GOT3 (cell line): ENCODE data around the gene VPS51.
A peak's percentile ranks its signal among the peaks of the same experiment; 100 is the strongest.

Source experiments
- DNase-seq: peaks from one replicate; lab custom pipeline; 2025; ENCODE audit warnings: mixed read lengths; lab: John Stamatoyannopoulos, UW

The VPS51 gene

DNA sequence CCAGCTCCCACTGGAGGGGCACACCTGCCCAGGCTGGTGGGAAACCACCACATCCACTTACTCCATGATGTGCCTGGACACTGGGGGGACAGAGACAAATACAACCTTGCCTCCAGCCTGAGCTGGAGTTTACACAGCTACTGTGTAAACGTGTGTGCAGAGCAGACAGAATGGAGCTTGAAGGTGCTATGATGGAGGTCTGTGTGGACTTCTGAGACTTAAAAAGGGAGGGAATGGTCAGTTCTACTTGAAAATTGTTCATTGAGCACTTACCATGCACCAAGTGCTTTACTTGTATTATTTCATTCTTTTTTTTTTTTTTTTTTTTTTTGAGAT is 23.4 kb upstream of the VPS51 start:
- no peak for DNase-seq

DNA sequence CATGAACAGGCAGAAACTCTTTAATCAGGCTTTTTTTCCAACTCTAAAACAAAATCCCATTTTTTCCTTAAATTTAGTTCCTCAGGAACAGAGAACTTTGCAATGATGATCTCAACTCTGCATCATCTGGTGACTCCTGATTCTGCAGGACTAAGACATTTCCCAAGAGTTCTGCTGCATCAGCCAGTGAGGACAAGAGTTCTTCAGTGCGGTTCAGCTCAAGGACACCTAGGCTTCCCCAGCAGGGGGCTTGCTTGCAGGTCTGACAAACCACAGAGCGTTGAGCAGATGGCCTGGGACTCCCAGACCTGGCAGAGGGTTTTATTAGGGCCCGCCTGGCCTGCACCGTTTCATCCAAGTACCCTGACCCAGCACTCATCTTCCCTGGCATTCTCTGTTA is 18.6 kb upstream of the VPS51 start:
- no peak for DNase-seq

DNA sequence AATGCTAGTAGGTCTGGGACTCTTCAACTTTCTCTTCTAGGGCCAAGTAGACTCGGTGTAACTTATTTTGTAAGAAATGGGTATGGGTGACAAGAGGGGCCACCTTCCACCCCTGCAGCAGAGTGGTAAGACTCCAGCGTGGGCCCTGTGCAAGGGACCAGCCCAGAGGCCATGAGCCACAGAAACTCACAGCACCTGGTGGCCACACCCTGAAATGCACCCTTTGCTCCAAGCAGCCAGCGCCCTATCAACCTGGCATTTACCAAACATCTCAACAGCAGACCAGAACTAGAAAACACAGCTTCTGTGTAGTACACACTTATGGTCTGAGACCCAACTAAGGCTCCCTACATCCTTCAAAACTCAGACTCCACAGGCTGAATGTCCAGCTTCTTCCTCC is 17.9 kb upstream of the VPS51 start:
- DNase-seq = no peak

DNA sequence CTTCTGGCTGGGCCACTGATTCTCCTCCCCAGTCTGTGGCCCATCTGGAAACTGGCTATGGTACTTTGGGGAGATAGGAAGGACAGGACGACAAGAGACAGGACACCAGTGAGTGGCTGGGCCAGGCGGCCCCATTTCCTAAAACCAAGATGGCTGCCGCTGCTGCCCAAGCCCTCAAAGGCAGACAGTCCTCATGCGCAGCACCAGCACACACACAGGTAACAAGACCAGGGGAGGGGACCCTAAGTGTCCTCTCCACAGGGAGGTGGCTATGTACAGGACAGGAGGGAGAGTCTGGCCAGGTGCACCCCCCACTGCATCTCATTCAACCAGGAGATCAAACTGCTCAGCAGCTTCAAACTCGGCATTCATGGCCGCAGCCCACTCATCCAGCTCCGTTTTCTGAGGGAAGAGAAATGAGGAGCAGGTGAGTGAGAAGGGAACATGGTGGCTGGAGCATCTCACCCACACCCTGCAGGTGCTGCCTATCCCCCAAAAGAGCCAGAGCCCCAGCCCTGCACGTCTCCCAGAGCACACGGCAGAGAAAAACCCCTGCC is 17.1 kb upstream of the VPS51 start:
- no peak for DNase-seq

DNA sequence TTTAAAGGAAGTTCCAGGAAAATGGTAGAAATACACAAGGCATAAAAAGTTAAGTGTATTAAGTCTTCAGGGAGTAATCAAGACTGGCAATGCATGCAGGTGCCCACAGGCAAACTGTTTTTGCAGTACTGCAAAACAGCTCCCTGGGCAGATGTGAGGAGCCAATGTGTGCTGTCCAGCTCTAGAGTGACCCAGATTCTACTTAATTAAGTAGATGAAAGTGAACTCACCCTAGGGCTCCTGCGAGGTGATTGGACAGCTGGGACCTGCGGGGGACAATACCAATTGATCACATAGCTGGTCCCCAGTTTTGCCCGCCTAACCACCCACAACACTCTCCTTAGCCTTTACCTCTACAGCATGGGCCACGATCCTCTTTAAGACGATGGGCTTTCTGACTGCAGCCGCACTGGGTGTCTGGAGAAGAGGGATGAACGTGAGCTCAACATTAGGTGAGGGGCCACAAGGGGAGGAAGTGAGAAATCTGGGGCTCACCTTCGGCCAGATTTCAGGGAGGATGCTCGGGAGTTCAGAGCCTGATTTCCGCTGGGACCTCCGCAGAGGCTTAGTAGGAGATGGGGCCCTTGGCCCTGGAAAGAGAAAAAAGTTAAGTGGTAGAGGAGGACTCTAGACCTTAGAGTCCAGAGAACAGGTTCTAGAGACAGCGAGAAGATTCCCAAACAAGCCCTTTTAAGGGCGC is 12.7 kb upstream of the VPS51 start:
- no peak for DNase-seq

DNA sequence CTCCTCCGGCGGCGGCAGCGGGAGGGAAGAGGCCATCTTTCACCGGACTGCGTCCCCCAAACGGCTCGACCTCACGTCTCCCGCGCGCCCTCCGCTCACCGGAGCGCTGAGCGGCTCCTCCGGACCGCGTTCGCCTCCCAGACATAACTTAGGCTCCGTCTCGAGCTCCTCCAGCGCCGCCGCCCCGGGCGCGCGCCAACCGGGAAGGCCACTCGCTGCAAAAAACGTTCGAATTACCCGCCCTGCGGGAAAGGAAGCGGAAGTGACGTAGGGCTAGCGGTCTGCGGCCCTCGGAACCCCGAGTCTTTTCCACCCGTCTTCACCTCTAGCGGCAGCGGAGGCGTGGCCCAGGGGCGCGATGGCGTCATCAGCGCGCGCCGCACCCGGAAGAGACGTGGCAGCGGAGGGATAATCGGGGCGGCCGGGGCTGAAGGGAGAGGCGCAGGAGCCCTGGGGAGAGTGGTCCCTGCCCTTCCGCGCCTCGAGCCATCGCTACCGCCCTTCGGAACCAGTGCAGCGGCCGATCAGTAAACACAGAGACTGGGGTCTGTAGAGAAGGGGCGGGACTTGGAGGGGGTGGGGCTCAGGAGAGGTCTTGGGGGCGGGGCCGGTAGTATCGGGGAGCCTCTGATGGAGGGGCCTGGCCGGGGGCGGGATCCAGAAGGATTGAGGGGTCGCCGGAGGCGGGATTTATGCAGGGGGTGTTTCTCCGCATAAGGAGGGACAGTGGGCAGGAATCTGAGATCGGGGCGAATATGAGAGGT is 12.0 kb upstream of the VPS51 start, which contains the start of the genes CDCA5 and ZFPL1:
Gene CDCA5, minus strand, starts transcription at position 207 of the 764 bp plus-strand sequence. Its CDS starts 62 bp downstream, at position 145.
Gene ZFPL1, plus strand, starts transcription at position 389 of the 764 bp plus-strand sequence. CDS start 477 bp downstream, outside the sequence.
- peak; percentile 56 for DNase-seq

DNA sequence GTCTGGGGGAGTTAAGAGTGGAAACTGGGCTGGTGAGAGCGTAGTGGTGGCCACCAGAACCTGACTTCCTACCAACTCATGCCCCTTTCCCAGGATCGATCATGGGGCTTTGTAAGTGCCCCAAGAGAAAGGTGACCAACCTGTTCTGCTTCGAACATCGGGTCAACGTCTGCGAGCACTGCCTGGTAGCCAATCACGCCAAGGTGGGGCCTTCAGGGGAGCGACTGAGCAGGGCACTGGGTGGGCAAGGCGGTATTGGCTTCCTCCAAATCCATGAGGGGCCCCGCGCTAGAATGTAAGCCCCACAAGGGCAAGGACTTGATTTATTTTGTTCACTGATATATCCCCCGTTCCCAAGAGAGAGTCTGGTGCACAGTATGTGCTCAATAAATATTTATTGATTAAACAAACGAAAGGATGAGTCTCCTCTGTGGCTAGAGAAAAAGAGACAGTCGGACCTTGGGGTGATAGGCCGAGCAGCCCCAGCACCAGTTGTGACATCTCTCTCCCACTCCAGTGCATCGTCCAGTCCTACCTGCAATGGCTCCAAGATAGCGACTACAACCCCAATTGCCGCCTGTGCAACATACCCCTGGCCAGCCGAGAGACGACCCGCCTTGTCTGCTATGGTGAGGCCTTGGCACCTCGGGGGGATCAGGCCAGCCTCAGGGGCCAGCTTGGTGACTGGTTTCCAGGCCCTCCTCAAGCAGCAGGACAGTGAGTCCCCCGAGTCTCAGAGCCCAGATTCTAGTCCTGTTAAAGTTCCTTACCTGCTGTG is 11.2 kb upstream of the VPS51 start:
- DNase-seq = no peak

DNA sequence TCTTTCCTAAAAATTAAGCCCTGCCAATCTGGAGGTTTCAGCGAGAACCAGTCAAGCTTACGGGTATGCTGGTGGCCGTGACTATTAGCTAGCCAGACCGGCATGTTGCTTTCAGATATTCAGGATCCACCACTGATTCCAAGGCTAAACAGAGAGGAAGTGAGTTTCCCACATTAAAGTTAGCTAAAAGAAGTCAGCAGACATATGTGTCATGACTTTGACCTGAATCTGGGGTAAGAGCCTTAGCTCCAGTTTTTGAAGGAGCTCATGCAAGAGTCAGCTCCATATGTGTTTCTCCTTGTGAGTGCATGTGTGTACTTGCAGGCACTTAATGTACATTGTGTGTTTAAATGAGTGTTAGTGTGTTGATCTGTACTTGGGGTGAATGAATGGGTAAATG is 10.6 kb upstream of the VPS51 start:
- DNase-seq = no peak

DNA sequence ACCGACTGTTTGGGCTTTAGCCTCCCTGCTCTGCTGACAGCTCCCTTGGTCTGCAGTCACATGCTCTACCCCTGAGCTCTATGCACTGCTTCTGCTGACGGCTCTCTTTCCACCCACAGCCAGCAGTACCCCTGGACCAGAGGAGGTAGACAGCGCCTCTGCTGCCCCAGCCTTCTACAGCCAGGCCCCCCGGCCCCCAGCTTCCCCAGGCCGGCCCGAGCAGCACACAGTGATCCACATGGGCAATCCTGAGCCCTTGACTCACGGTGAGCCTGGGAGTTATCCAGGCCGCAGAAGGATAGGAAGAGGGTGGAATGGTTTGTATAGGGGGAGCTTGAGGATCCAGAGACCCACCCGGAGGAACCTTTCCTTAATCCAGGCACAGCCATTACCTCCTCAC is 9.2 kb upstream of the VPS51 start:
- DNase-seq = no peak

DNA sequence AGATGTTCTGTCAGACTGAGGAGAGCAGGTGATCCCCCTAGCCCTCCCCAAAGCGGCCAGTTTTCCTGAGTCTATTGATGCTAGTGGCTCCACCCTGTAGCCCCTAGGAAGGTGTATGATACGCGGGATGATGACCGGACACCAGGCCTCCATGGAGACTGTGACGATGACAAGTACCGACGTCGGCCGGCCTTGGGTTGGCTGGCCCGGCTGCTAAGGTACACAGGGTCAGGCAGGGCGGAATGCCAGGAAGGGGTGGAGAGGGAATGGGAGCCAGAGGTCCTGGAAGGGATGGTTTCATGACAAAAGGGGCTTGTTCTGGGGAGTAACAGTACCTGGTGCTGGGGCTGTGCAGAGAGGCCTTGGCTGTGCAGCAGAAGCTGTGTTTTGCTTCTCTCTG is 8.8 kb upstream of the VPS51 start:
- no peak for DNase-seq

DNA sequence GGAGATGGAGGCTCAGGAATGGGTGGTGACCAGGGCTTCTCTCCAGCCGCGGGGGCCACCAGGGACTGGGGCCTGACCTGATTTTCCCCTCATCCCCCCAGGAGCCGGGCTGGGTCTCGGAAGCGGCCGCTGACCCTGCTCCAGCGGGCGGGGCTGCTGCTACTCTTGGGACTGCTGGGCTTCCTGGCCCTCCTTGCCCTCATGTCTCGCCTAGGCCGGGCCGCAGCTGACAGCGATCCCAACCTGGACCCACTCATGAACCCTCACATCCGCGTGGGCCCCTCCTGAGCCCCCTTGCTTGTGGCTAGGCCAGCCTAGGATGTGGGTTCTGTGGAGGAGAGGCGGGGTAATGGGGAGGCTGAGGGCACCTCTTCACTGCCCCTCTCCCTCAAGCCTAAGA is 8.2 kb upstream of the VPS51 start:
- DNase-seq = no peak

DNA sequence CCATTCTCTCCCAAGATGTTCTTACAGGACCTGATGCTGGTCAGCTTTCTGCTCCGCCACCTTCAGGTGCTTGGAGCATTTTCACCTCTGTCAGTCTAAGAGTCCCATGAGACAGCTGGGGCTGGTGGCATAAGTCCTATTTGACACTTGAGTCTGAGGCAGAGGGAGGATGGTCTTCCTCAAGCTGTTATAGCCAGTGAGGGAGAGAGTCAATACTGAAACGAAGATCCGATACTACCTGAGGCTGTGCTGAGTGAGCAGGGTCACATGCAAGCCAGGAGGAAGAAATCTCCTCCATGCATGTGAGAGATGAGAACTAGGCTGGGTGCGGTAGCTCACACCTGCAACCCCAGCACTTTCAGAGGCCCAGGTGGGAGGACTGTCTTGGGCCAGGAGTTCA is 6.4 kb upstream of the VPS51 start:
- no peak for DNase-seq

DNA sequence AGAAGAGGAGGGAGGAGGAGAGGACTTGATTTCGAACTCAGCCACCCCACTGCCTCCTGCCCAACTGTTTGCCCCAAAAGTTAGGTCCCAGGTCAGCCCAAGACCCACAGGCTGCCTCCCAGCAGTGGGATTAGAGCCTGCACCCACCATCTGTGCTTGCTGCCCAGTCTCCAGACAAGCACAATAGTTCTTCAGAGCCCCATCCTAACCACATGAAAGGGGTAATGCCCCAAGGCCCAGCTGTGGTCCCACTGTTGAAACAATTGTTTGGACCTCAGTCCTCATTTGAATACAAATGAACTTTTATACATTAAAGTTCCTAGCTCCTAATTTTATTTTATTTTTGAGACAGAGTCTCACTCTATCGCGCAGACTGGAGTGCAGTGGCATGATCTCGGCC is 5.4 kb upstream of the VPS51 start:
- DNase-seq = no peak

DNA sequence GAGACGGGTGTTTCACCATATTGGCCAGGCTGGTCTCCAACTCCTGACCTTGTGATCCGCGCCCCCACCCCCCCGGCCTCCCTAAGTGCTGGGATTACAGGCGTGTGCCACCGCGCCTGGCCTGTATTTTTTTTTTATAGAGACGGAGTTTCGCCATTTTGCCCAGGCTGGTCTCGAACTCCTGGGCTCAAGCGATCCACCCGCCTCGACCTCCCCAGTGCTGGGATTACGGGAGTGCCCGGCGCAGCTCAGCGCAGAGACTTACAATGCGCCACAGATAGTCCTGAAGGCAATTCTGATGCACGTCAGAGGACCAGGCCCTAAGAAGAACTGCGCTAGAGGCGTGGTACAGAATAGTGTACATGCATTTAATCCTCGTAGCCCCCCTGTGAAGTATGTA is 587 bp upstream of the VPS51 start:
- DNase-seq = no peak

DNA sequence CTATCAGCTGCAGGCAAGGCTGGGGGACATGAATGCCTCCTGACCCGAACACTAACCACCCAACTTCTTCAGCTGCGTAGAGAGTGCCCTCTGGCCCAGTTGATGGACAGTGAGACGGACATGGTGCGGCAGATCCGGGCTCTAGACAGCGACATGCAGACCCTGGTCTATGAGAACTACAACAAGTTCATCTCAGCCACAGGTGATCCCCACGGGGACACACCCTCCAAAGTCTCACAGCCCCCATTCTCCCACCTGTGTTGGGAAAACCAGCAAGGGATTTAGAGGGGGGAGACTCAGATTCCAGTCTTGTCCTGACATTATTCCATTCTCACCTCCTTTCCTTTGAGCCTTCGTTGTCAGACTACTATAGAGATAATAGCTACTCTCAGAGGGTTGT is 912 bp downstream of the VPS51 start:
- DNase-seq = no peak

DNA sequence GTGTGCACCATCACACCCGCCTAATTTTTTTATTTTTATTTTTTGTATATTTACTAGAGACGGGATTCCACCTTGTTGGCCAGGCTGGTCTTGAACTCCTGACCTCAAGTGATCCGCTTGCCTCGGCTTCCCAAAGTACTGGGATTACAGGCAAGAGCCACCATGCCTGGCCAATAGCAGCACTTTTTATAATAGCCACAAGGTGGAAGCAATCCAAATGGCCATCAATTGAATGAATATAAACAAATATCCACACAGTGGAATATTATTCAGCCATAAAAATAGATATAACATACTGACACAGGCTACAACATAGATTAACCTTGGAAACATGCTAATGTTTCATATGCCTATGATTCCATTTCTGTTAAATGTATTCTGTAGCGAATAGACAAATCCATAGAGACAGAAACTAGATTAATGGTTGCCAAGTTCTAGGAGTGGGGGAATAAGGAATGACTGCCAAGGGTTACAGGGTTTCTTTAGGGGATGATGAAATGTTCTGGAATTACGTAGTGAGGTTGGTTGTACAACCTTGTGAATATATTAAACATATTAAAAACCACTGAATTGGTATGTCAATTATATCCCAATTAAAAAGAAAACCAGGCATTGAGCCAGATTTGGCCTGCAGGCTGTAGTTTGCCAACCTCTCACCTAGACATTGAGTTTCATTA is 4.8 kb downstream of the VPS51 start:
- no peak for DNase-seq

DNA sequence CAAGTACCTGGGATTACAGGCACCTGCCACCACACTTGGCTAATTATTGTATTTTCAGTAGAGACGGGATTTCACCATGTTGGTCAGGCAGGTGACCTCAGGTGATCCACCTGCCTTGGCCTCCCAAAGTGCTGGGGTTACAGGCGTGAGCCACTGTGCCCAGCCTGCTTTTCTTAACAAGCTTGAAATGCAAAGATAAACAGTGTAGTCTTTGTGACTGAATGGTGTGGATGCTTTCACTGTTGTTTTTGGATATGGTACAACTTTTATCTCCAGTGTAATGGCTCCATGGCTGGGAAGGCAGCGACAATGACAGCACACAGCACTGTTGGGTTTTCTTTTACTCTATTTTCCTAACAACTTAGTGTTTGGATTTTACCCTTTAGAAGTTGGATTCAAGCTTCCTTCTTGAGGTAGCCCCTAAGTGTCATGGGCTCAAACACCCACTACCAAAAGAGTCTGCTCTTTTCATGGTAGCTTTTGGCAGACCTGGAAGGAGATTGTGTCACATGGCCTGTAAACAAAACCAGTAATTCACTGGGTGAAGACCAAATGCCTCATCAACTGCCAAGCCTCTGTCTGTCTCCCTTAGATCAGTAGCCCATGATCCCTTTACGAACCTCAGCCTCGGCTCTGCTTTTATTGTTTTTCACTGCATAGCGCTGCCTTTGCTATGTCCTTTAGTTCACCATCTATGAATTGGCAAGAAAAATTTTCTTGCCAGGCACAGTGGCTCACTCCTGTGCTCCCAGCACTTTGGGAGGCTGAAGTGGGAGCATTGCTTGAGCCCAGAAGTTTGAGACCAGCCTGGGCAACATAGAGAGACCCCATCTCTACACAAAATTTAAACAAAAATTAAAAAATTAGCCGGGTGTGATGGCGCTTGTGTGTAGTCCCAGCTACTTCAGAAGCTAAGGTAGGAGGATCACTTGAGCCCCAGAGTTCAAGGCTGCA is 6.4 kb downstream of the VPS51 start:
- DNase-seq = no peak

DNA sequence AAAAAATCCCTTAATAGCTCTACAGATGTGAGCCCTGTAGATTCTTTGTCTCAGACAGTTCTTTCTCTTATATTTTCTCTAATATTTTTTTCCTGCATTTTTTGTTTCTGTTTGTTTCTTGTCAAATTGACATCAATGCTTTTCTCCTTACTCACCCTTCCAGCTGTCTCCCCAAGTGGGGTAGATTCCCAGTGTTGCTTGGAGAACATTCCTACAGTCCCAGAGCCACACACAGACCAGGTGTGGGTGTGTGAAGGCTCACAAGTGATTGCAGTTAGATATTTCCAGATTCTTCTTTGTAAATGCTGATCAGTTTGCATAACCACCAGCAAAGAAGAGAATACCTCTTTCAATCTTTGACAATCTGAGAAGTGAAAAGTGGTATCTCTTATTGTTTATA is 7.5 kb downstream of the VPS51 start:
- DNase-seq = no peak

DNA sequence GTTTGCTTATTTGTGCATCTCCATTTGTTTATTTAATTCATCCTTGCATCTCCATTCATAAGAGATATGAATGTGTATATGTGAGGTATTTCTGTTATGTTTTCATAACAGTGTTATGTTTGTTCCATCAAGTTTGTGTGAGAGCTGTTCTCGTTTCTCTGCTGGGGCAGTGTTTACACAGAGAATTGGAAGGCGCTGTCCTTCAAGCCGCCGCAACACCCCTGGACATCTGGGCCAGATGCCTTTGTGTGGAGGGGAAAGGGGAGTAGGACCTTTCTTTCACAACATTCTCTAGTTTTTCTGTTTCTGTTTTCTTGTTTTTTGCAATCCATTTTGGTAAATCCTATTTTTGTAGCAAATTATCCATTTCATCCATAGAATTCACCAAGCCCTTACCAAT is 8.6 kb downstream of the VPS51 start:
- no peak for DNase-seq

DNA sequence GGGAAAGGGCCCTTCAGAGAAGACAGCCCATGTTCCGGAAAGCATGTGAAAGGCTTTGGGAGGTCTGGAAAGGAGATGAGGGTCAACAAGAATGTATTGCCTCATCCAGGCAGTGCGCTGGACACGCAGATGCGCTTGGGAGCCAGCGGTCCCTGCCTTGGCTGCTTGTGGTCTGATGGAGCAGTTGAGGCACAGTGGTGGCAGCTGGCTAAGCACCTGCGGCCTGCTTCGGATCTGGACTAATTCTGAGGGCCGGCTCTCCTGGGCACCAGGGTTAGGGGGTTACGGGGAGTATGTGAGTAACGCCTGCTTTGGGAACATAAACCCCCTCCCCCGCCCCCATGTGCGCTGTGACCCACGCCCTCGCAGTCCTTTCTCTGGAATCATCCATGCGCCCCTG is 11.1 kb downstream of the VPS51 start:
- no peak for DNase-seq
